GM19023 (cell line): ENCODE results near the gene MAPK8IP1.

Experiments
- ATAC-seq: cut with Tn5 transposase; IDR thresholded peaks from one replicate; pipeline ENCODE4 v1.9.1; 2021; ENCODE audit warnings: mild to moderate bottlenecking, moderate library complexity; ENCODE audit not compliant: unreplicated experiment

MAPK8IP1 gene

GRCh38 chr11:45936511-45937054 is 51.1 kb downstream of the MAPK8IP1 start:
- no peak for ATAC-seq

- ATAC-seq = no peak
Measured at GRCh38 chr11:45937916-45938315, 52.5 kb downstream of the MAPK8IP1 start.

GRCh38 chr11:45939836-45940235 is 54.4 kb downstream of the MAPK8IP1 start:
- ATAC-seq = no peak

- ATAC-seq = no peak
Measured at GRCh38 chr11:45941285-45941684, 55.8 kb downstream of the MAPK8IP1 start.

- ATAC-seq = no peak
Measured at GRCh38 chr11:45942381-45942780, 56.9 kb downstream of the MAPK8IP1 start.

GRCh38 chr11:45945397-45945999 is 60.0 kb downstream of the MAPK8IP1 start:
- no peak for ATAC-seq

- no peak for ATAC-seq
Measured at GRCh38 chr11:45947885-45948284, 62.4 kb downstream of the MAPK8IP1 start.

- ATAC-seq = no peak
Measured at GRCh38 chr11:45948356-45948755, 62.9 kb downstream of the MAPK8IP1 start.

GRCh38 chr11:45949992-45950407 is 64.5 kb downstream of the MAPK8IP1 start:
- no peak for ATAC-seq
